HepG2 (cell line): ENCODE measurements around the gene GLI3.

Source experiments
- CEBPB ChIP-seq: IDR thresholded peaks from 2 replicates; pipeline ENCODE4 v1.6.1; 2011; ENCODE audit warnings: low read depth, low read length, improper control_type of control experiment, borderline replicate concordance
- ZBTB8A ChIP-seq: sonication (generic); formaldehyde crosslinking; IDR thresholded peaks from 2 replicates; pipeline ENCODE4 v1.4.0; 2020; ENCODE audit warnings: mild to moderate bottlenecking, low read depth, missing genetic modification reagents, borderline replicate concordance
- ZNF362 ChIP-seq: sonication (generic); formaldehyde crosslinking; IDR thresholded peaks from 2 replicates; pipeline ENCODE4 v1.4.0; 2020; ENCODE audit warnings: missing genetic modification reagents, mild to moderate bottlenecking, borderline replicate concordance
- ZNF512B ChIP-seq: sonication (generic); formaldehyde crosslinking; IDR thresholded peaks from 2 replicates; pipeline ENCODE4 v1.5.1; 2020; ENCODE audit warnings: missing genetic modification reagents, mild to moderate bottlenecking, borderline replicate concordance
- ZNF740 ChIP-seq: sonication (generic); formaldehyde crosslinking; IDR thresholded peaks from 2 replicates; pipeline ENCODE4 v1.4.0; 2020; ENCODE audit warnings: missing genetic modification reagents

DNA sequence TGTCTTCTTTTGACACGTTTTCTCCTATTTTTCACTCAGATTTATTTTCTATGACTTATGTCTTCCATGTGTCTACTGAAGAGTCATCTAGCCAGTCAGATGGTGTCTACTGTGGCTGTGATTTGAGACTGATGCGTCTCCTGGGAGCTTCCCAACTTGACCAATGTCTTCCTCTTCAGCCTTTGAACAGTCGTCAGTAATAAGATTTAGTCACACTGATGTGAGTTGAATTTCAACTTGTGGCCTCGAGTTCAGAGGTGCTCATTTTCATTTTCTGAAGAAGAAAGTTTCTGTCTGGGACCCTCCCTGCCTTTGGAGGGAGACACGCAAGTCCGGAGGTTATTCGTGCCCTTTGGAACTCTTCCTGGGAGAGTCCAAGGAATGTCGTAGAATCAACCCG is 312.2 kb downstream of the GLI3 start:
- TF ChIP-seq CEBPB, result no peak
- no peak for TF ChIP-seq ZNF740
- TF ChIP-seq ZNF362 (CRISPR knock-in tag), result no peak
- TF ChIP-seq ZNF512B (CRISPR knock-in tag), result no peak
- TF ChIP-seq ZBTB8A, result no peak
